SK-N-MC (cell line): ENCODE measurements around the gene CLEC2L.

Experiments
- DNase-seq: peaks from one replicate; pipeline ENCODE4 v3.0.0-alpha.2; 2011; ENCODE audit warnings: low read depth, low spot score
- H3K27ac ChIP-seq: fragments of 200-600 bp; sonication (generic); 2 replicates; pipeline ENCODE4 v1.5.1; 2016; ENCODE audit warnings: mixed run types
- H3K36me3 ChIP-seq: fragments of 200-600 bp; sonication (generic); 2 replicates; pipeline ENCODE4 v1.6.1; 2017; ENCODE audit warnings: antibody characterized with exemption, low read length, mixed read lengths; ENCODE audit not compliant: insufficient read depth
- H3K4me3 ChIP-seq: fragments of 200-600 bp; sonication (generic); 2 replicates; pipeline ENCODE4 v1.5.1; 2016
- H3K9ac ChIP-seq: fragments of 200-600 bp; sonication (generic); 2 replicates; pipeline ENCODE4 v1.8.0; 2017; ENCODE audit warnings: mixed run types, mixed read lengths; ENCODE audit not compliant: insufficient read length
- H3K9me3 ChIP-seq: fragments of 200-600 bp; sonication (generic); 2 replicates; pipeline ENCODE4 v1.6.1; 2017; ENCODE audit warnings: low read depth, mild to moderate bottlenecking, antibody characterized with exemption, low read length, moderate library complexity, mixed read lengths
- EZH2 ChIP-seq: fragments of 200-600 bp; sonication (generic); IDR thresholded peaks from one replicate; pipeline ENCODE4 v1.6.1; 2017; ENCODE audit warnings: antibody characterized with exemption
- FOXP2 ChIP-seq: optimal IDR thresholded peaks from 2 replicates; pipeline ENCODE3; 2011; ENCODE audit warnings: mild to moderate bottlenecking, moderate library complexity; ENCODE audit not compliant: insufficient read depth; ENCODE audit errors: extremely low read length, control extremely low read depth
- POLR2AphosphoS5 ChIP-seq: IDR thresholded peaks from 2 replicates; pipeline ENCODE4 v1.6.1; 2012; ENCODE audit warnings: mild to moderate bottlenecking, low read depth, low read length, borderline replicate concordance

CLEC2L gene

GRCh38 chr7:139490130-139490529 is 33.4 kb upstream of the CLEC2L start:
- Histone ChIP-seq H3K4me3 (no peak overlapping the region), H3K27ac (no peak overlapping the region), H3K9ac (no peak overlapping the region), H3K36me3 (no peaks in the 10 kb centered on the region), H3K9me3 (no peaks in the 10 kb centered on the region)
- DNase-seq, result no peak
- no peak for TF ChIP-seq POLR2AphosphoS5
- no peak for TF ChIP-seq FOXP2
- TF ChIP-seq EZH2, result no peak

- no peak overlapping the region for H3K4me3 ChIP-seq
- no peak overlapping the region for H3K9ac ChIP-seq
- H3K27ac ChIP-seq, result no peak overlapping the region
- TF ChIP-seq FOXP2, result no peak
- H3K36me3 ChIP-seq, result no peaks in the 10 kb centered on the region
- DNase-seq, result no peak
- no peaks in the 10 kb centered on the region for H3K9me3 ChIP-seq
These were observed 31.2 kb upstream of the CLEC2L start for GRCh38 chr7:139492293-139492692.

GRCh38 chr7:139494835-139495579 is 28.5 kb upstream of the CLEC2L start:
- TF ChIP-seq EZH2, result no peak
- no peak for TF ChIP-seq POLR2AphosphoS5
- no peak for TF ChIP-seq FOXP2
- H3K36me3 ChIP-seq, result no peaks in the 10 kb centered on the region
- no peaks in the 10 kb centered on the region for H3K9me3 ChIP-seq
- no peak for DNase-seq
- no peak overlapping the region for H3K27ac ChIP-seq
- no peak overlapping the region for H3K4me3 ChIP-seq
- H3K9ac ChIP-seq, result no peak overlapping the region

GRCh38 chr7:139495580-139496125 is 27.8 kb upstream of the CLEC2L start:
- H3K36me3 ChIP-seq, result no peaks in the 10 kb centered on the region
- H3K9ac ChIP-seq, result no peak overlapping the region
- no peak overlapping the region for H3K4me3 ChIP-seq
- no peak for DNase-seq
- no peaks in the 10 kb centered on the region for H3K9me3 ChIP-seq
- no peak overlapping the region for H3K27ac ChIP-seq
- TF ChIP-seq FOXP2 (no peak), EZH2 (no peak), POLR2AphosphoS5 (no peak)

GRCh38 chr7:139496528-139496927 is 27.0 kb upstream of the CLEC2L start:
- Histone ChIP-seq H3K9me3 (no peaks in the 10 kb centered on the region), H3K4me3 (no peak overlapping the region), H3K9ac (no peak overlapping the region), H3K36me3 (no peaks in the 10 kb centered on the region), H3K27ac (no peak overlapping the region)
- DNase-seq, result no peak
- TF ChIP-seq EZH2 (no peak), FOXP2 (no peak), POLR2AphosphoS5 (no peak)

GRCh38 chr7:139500770-139501138 is 22.7 kb upstream of the CLEC2L start:
- Histone ChIP-seq H3K9ac (no peak overlapping the region), H3K27ac (no peak overlapping the region), H3K36me3 (no peaks in the 10 kb centered on the region), H3K9me3 (no peaks in the 10 kb centered on the region), H3K4me3 (no peak overlapping the region)
- TF ChIP-seq POLR2AphosphoS5 (no peak), EZH2 (no peak), FOXP2 (no peak)
- DNase-seq, result no peak

- Histone ChIP-seq H3K36me3 (no peaks in the 10 kb centered on the region), H3K9me3 (no peaks in the 10 kb centered on the region), H3K27ac (no peak overlapping the region), H3K4me3 (no peak overlapping the region), H3K9ac (no peak overlapping the region)
- DNase-seq, result no peak
- TF ChIP-seq FOXP2 (no peak), EZH2 (no peak), POLR2AphosphoS5 (no peak)
These were observed 21.3 kb upstream of the CLEC2L start for GRCh38 chr7:139502226-139502625.

GRCh38 chr7:139505563-139505962 is 17.9 kb upstream of the CLEC2L start:
- H3K9me3 ChIP-seq, result no peaks in the 10 kb centered on the region
- TF ChIP-seq EZH2, result no peak
- TF ChIP-seq FOXP2, result no peak
- TF ChIP-seq POLR2AphosphoS5, result no peak
- H3K27ac ChIP-seq, result no peak overlapping the region
- no peak for DNase-seq
- H3K4me3 ChIP-seq, result no peak overlapping the region
- H3K9ac ChIP-seq, result no peak overlapping the region
- H3K36me3 ChIP-seq, result no peaks in the 10 kb centered on the region

GRCh38 chr7:139509535-139509934 is 13.9 kb upstream of the CLEC2L start:
- DNase-seq, result no peak
- Histone ChIP-seq H3K27ac (no peak overlapping the region), H3K9me3 (no peaks in the 10 kb centered on the region), H3K9ac (no peak overlapping the region), H3K36me3 (no peaks in the 10 kb centered on the region), H3K4me3 (no peak overlapping the region)
- TF ChIP-seq EZH2 (no peak), POLR2AphosphoS5 (no peak), FOXP2 (no peak)
